HG03558 (cell line): ENCODE measurements around the gene DTNB.

Experiments used
- ATAC-seq: cut with Tn5 transposase; IDR thresholded peaks from one replicate; pipeline ENCODE4 v1.9.1; 2021; ENCODE audit warnings: moderate number of reproducible peaks; ENCODE audit not compliant: unreplicated experiment; ENCODE audit errors: extremely low read depth

DTNB gene

GRCh38 chr2:25336383-25336841 is 337.0 kb downstream of the DTNB start:
- no peak for ATAC-seq

DNA sequence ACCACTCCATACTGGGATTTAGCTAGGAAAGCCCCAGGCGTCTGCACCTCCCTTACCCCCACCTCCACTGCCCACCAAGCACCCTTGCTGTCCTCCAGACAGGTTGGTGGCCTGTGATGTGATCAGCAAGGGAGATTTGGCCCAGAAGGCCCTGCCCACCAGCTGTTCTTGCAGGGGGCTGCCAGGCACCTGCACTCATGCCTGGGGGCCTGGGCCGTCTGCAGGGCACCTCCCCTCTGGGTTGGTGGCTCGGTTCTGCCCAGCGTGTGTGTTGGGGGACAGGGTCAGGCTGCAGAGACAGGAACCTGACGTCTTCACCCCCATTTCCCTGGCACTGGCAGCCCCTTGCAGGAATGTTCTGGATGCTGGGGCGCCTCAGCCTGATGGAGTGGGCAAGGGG is 337.4 kb downstream of the DTNB start:
- ATAC-seq = no peak

- no peak for ATAC-seq
These were observed 338.2 kb downstream of the DTNB start for GRCh38 chr2:25335204-25335603.

GRCh38 chr2:25334482-25334881 is 338.9 kb downstream of the DTNB start:
- ATAC-seq = no peak

DNA sequence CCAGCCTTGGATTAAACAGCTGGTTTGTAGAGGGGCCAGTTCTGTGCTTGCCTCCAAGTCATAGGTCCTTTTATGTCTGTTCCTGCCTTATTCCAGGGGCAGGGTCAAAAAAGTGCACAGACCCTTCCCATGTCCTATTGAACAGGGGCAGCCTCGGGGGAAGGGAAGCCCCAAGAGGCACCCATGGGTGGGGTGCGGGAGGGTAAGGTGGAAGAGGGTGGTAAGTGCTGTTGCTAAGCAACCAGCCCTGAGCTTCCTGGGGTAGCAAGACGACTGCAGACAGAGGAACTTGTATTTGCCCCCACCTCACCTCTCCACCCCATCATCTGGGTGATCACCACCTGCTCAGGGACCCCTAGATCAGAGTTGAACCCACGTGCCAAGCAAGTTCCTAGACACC is 339.4 kb downstream of the DTNB start:
- no peak for ATAC-seq

DNA sequence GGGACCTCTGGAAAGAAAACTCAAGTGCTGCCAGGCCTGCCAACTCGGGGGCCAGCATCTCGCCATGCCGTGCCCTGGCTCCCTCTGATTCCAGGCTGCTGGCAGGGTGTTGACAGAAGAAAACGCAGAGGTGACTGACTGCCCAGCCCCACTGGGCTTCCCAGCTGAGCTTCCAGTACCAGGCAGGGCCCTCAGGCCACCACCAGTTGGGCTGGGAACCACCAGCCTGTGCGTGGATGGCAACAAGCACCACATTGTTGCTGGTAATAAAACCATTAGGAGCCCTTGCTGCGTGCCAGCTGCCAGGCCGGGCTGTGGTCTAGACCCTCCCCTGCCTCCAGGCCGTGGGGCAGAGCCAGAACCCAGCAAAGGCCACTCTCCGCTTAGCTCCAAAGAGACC is 340.8 kb downstream of the DTNB start:
- no peak for ATAC-seq

DNA sequence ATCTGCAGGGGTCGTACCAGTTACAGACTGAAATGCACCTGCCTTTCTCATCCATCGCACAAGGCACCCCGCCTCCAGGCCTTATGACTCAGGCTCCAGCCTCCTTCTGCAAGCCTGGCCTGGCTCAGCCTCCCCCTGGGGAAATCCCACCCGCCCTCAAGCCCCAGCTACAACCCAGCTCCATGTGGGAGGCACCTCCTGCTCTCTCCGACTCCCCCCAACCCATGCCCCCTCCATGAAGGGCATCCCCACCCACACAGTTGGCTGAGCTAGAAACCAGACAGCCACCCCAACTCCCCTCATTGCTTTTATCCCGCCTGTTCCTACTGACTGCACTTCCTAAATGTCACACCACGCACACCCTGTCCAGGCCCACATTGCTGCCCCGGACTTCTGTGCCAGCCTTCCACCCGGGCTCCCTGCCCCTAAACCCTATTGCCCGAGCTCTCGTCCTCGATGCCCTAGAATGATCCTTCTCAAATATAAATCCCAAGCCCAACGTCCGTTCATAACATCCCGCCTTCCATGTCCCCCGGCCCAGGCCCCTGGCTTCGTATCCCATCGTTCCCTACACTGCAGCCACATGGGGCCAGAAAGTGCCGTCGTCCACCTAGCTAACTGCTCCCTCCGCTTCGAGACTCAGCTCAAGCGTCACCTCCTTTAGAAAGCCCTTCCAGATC is 341.6 kb downstream of the DTNB start:
- ATAC-seq = no peak

GRCh38 chr2:25330937-25331336 is 342.4 kb downstream of the DTNB start:
- no peak for ATAC-seq

- ATAC-seq = no peak
These were observed 343.1 kb downstream of the DTNB start for GRCh38 chr2:25330273-25330672.

DNA sequence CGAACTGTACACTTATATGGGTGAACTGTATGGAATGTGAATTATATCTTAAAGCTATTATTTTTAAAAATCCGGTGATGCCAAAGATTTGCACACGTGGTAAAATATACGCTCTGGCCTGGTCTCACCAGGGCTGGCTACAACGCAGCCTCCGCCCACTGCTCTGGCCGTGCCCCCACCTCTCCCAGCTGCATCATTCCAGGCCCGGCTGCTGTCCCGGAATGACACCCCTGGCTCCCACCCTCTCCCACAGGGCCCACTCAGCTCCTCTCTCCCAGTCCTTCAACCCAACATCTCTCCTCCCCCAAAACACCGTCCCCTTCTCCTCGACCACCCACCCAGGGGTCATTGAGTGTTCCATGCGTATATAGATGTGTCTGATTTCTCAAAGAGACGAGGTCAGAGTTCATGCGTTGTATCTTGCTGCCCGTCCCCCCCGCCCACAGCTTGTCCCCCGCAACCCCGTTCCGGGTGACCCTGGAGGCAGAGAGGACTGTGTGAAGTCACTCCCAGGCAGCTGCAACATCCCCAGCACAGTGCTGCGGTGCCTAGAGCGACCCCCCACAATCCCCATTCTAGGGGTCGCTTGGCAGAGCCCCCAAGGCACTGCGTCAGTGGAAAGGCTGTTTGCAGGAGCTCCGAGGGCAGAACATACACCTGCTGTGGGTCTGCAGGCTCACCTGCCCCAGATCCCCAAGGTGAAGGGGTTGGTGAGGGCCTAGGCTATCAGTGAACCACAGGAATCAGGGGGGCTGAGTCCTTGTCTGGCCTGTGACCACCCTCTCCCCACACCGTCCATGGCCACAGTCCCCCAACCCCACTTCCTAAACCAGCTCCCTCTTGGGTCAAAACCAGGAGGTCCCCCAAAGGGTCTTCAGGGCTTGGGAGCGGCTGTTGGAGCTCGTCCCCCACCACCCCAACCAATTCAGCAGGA is 345.0 kb downstream of the DTNB start:
- no peak for ATAC-seq
